CD4-positive, alpha-beta T cell treated with Interleukin-6 for 4 hours (primary cell): ENCODE data around the gene PCDHGA6.
"Not testable (repeated sequence)": the region's sequence is repeated elsewhere in the genome, so short reads cannot be mapped to it uniquely, and the experiment has no call there.

Experiments used
- DNase-seq: peaks from one replicate; pipeline ENCODE4 v3.0.0-alpha.2; 2020; ENCODE audit warnings: mixed read lengths

PCDHGA6 gene

DNA sequence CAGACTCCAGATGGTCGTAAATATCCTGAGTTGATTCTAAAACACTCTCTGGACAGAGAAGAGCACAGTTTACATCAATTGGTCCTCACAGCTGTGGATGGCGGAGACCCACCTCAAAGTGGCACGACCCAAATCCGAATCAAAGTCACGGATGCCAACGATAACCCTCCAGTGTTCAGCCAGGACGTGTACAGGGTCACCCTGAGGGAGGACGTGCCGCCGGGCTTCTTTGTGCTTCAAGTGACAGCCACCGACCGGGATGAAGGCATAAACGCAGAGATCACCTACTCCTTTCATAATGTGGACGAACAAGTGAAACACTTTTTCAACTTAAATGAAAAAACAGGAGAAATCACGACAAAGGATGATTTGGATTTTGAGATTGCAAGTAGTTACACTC, 13.0 kb upstream of the PCDHGA6 start:
- no peak for DNase-seq

DNA sequence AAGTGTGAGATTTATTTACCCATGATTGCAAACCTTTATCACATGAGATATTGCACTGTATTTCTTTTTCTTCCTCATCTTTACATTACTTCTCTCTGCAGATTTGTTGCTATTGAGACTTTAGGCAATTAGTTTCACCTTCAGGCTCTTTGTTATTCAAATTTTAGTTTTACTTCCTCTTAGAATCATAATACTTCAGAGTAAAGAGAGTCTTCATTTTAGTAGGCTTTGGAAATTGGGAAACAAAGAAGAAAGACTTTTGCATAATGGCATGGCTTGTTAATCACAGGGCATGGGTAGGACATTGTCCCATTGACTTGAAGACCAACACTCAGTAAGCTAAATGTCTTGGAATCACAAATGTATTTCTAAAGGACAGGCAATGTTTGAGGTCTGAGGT, 11.0 kb upstream of the PCDHGA6 start:
- no peak for DNase-seq

DNA sequence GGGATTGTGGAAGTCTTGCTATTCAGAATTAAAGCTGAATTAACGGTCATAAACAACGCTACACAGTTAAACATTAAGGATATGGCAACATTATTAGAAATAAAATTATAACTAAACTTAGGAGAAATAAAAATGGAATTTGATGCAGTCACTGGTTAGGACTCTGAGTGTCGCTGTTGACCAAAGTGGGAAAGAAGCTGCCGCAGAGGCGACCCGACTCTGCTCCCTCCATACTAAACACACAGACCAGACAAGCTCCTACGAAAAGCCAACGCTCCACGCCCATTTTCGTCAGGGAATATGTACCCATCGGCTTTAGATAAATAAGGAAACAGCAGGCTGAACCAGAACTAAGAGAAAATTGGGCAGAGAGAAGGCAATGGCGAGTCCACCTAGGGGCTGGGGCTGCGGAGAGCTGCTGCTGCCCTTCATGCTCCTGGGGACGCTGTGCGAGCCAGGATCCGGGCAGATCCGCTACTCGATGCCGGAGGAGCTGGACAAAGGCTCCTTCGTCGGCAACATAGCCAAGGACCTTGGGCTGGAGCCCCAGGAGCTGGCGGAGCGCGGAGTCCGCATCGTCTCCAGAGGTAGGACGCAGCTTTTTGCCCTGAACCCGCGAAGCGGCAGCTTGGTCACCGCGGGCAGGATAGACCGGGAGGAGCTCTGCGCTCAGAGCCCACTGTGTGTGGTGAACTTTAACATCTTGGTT, 9.6 kb upstream of the PCDHGA6 start, which contains the start of gene PCDHGA5:
PCDHGA5 (plus strand) TSS at position 211 of the 709 bp plus-strand sequence; CDS start at position 380, 169 bp downstream.
- DNase-seq = no peak

DNA sequence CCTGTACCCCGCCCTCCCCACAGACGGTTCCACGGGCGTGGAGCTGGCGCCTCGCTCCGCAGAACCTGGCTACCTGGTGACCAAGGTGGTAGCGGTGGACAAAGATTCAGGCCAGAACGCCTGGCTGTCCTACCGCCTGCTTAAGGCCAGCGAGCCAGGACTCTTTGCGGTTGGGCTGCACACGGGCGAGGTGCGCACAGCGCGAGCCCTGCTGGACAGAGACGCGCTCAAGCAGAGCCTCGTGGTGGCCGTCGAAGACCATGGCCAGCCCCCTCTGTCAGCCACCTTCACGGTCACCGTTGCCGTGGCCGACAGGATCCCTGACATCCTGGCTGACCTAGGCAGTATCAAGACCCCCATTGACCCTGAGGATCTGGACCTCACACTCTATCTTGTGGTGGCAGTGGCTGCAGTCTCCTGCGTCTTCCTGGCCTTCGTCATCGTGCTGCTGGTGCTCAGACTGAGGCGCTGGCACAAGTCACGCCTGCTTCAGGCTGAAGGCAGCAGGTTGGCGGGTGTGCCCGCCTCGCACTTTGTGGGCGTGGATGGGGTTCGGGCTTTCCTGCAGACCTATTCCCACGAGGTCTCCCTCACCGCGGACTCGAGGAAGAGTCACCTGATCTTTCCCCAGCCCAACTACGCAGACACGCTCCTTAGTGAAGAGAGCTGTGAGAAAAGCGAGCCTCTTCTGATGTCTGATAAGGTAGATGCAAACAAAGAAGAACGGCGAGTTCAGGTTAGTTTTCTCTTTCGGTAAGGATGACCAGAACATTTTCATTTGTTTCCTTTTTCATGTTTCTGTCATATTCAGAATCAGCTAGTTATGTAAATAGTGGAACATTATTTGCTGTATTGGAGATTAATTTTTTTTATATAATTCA, 7.4 kb upstream of the PCDHGA6 start:
- no peak for DNase-seq

DNA sequence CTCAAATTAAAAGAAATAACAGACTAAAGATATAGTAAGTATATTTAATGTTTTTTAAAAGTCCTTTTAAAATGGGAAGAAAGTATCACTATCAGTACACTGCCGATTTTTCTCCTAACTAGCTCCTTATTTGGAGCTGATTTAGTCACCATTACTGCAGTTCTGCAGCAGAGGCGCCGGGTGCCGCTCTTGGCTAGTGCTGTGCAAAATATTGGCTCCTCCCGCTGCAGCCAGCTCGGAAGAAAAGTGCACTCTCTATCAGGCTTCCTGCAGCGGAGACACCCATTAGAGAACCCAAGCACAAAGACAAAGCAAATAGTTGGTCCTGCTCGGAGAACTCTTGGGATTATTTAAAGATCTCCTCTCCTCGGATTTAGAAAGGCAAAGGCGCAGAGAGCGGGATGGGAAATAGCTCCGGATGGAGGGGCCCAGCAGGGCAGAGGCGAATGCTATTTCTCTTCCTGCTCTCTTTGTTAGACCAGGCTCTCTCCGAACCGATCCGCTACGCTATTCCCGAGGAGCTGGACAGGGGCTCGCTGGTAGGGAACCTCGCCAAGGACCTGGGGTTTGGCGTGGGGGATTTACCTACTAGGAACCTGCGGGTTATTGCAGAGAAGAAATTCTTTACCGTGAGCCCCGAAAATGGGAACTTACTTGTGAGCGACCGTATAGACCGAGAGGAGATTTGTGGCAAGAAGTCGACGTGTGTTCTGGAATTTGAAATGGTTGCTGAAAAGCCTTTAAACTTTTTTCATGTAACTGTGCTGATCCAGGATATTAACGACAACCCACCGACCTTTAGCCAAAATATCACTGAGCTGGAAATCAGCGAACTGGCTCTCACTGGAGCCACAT, 3.5 kb upstream of the PCDHGA6 start, which contains the start of gene PCDHGB3:
PCDHGB3 (plus strand) TSS at position 249 of the 855 bp plus-strand sequence; CDS start at position 402, 153 bp downstream.
- peak; percentile 42 for DNase-seq

DNA sequence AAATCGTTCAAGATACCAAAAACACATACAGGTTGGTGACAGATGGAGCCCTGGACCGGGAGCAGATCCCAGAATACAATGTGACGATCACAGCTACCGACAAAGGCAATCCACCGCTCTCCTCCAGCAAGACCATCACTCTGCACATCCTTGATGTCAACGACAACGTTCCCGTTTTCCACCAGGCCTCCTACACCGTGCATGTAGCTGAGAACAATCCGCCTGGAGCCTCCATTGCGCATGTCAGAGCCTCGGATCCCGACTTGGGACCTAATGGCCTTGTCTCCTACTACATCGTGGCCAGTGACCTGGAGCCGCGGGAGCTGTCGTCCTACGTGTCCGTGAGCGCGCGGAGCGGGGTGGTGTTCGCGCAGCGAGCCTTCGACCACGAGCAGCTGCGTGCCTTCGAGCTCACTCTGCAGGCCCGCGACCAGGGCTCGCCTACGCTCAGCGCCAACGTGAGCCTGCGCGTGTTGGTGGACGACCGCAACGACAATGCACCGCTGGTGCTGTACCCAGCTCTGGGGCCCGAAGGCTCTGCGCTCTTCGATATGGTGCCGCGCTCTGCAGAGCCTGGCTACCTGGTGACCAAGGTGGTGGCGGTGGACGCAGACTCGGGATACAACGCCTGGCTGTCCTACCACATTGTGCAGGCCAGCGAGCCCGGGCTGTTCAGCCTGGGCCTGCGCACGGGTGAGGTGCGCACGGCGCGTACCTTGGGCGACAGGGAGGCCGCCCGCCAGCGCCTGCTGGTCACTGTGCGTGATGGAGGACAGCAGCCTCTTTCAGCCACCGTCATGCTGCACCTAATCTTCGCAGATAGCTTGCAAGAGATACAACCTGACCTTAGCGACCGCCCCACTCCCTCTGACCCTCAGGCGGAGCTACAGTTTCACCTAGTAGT, 1.9 kb upstream of the PCDHGA6 start:
- DNase-seq = no peak

DNA sequence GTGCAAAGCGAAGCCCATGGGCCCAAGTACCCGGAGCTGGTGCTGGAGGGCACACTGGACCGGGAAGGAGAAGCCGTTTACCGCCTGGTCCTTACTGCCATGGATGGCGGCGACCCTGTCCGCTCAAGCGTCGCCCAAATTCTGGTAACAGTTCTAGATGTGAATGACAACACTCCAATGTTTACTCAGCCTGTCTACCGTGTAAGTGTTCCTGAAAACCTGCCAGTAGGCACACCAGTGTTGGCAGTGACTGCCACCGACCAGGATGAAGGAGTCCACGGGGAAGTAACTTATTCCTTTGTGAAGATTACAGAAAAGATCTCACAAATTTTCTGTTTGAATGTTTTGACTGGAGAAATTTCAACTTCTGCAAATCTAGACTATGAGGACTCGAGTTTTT, 936 bp downstream of the PCDHGA6 start:
- DNase-seq = no peak

DNA sequence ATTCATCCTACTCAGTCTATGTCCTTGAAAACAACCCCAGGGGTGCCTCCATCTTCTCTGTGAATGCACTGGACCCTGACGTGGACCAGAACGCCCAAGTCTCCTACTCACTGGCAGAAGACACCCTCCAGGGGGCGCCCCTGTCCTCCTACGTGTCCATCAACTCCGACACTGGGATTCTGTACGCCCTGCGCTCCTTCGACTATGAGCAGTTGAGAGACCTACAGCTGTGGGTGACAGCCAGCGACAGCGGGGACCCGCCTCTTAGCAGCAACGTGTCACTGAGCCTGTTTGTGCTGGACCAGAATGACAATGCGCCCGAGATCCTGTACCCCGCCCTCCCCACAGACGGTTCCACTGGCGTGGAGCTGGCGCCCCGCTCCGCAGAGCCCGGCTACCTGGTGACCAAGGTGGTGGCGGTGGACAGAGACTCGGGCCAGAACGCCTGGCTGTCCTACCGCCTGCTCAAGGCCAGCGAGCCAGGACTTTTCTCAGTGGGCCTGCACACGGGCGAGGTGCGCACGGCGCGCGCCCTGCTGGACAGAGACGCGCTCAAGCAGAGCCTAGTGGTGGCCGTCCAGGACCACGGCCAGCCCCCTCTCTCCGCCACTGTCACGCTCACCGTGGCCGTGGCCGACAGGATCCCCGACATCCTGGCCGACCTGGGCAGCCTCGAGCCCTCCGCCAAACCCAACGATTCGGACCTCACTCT, 1.9 kb downstream of the PCDHGA6 start:
- DNase-seq = not testable (repeated sequence)

DNA sequence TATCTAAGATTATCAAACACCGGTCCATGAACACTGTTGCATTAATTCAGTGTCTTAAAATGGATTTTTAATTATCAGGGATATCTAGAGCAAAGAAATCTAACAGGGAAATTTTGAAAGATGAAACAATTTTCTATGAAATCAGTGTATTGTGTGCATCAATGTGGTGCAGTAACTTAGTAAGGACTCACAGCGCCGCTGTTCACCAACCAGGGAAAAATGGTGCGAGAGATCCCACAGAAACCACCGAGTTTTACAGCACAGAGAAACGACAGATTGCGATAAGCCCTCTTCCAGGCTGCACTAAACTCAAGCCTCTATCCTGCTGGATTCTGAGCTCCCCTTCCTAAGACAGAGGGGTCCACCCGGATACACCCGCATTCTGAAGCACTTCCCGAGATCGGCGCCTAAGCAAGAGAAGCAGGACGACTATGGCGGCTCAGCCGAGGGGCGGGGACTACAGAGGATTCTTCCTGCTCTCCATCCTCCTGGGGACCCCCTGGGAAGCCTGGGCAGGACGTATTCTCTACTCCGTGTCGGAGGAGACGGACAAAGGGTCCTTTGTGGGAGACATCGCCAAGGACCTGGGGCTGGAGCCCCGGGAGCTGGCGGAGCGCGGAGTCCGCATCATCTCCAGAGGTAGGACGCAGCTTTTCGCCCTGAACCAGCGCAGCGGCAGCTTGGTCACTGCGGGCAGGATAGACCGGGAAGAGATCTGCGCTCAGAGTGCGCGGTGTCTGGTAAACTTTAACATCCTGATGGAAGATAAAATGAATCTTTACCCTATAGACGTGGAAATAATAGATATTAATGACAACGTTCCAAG, 9.0 kb downstream of the PCDHGA6 start, which contains the start of gene PCDHGA7:
PCDHGA7 (plus strand) TSS at position 274 of the 826 bp plus-strand sequence; CDS start at position 432, 158 bp downstream.
- DNase-seq = no peak

DNA sequence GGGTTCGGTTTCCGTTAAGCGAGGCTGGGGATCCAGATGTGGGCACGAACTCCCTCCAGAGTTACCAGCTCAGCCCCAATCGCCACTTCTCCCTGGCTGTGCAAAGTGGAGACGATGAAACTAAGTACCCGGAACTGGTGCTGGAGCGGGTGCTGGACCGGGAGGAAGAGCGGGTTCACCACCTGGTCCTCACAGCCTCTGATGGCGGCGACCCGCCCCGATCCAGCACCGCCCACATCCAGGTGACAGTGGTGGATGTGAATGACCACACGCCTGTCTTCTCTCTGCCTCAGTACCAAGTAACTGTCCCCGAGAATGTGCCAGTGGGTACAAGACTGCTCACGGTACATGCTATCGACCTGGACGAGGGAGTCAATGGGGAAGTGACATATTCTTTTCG, 9.7 kb downstream of the PCDHGA6 start:
- no peak for DNase-seq

DNA sequence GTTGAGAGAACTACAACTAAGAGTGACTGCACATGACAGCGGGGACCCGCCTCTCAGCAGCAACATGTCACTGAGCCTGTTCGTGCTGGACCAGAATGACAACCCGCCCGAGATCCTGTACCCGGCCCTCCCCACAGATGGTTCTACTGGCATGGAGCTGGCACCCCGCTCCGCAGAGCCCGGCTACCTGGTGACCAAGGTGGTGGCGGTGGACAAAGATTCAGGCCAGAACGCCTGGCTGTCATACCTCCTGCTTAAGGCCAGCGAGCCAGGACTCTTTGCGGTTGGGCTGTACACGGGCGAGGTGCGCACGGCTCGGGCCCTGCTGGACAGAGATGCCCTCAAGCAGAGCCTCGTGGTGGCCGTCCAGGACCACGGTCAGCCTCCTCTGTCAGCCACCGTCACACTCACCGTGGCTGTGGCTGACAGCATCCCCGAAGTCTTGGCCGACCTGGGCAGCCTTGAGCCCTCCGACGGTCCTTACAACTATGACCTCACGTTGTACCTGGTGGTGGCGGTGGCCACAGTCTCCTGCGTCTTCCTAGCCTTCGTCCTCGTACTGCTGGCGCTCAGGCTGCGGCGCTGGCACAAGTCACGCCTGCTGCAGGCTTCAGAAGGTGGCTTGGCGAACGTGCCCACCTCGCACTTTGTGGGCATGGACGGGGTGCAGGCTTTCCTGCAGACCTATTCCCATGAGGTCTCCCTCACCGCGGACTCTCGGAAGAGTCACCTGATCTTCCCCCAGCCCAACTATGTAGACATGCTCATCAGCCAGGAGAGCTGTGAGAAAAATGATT, 11.0 kb downstream of the PCDHGA6 start:
- DNase-seq = no peak

DNA sequence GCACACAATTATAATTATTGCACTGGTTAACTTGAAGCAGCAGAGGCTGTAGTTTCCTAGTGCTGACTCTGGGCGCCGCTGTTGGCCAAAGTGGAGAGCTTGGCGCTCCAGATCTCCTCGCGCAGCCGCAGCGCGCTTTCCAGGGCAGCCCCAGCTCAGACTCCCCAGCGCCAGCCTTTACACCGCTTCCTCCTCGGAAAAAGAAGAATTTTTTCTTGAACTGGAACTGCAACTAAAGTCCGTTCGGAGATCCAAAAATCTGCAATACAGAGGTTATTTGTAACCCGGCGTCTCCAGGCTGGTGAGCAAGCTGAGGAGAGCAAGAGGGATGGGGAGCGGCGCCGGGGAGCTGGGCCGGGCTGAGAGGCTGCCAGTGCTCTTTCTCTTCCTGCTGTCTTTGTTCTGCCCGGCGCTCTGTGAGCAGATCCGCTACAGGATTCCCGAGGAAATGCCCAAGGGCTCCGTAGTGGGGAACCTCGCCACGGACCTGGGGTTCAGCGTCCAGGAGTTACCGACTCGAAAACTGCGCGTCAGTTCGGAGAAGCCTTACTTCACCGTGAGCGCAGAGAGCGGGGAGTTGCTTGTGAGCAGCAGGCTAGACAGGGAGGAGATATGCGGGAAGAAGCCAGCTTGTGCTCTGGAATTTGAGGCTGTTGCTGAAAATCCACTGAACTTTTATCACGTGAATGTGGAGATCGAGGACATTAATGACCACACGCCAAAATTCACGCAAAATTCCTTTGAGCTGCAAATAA, 14.0 kb downstream of the PCDHGA6 start, which contains the start of gene PCDHGB4:
PCDHGB4 (plus strand) TSS at position 142 of the 755 bp plus-strand sequence; CDS start at position 329, 187 bp downstream.
- DNase-seq = peak; percentile 38

DNA sequence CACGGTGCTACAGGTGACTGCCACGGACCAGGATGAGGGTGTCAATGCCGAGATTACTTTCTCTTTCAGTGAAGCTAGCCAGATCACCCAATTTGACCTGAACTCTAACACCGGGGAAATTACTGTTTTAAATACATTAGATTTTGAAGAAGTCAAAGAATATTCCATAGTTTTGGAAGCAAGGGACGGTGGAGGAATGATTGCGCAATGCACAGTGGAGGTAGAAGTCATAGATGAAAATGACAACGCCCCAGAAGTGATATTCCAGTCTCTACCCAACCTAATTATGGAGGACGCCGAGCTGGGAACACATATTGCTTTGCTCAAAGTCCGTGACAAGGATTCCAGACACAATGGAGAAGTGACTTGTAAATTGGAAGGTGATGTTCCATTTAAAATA, 15.0 kb downstream of the PCDHGA6 start:
- DNase-seq = no peak

DNA sequence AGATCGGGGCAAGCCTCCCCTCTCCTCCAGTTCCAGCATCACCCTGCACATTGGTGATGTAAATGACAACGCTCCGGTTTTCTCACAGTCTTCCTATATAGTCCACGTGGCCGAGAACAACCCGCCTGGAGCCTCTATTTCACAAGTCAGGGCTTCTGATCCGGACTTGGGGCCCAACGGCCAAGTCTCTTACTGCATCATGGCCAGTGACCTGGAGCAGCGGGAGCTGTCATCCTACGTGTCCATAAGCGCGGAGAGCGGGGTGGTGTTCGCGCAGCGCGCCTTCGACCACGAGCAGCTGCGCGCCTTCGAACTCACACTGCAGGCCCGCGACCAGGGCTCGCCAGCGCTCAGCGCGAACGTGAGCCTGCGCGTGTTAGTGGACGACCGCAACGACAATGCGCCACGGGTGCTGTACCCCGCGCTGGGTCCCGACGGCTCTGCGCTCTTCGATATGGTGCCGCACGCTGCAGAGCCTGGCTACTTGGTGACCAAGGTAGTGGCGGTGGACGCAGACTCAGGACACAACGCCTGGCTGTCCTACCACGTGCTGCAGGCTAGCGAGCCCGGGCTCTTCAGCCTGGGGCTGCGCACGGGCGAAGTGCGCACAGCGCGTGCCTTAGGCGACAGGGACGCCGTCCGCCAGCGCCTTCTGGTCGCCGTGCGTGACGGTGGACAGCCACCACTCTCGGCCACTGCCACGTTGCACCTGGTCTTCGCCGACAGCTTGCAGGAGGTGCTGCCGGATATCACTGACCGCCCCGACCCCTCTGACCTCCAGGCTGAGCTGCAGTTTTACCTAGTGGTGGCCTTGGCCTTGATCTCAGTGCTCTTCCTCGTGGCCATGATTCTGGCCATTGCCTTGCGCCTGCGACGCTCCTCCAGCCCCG, 15.7 kb downstream of the PCDHGA6 start:
- DNase-seq = no peak

DNA sequence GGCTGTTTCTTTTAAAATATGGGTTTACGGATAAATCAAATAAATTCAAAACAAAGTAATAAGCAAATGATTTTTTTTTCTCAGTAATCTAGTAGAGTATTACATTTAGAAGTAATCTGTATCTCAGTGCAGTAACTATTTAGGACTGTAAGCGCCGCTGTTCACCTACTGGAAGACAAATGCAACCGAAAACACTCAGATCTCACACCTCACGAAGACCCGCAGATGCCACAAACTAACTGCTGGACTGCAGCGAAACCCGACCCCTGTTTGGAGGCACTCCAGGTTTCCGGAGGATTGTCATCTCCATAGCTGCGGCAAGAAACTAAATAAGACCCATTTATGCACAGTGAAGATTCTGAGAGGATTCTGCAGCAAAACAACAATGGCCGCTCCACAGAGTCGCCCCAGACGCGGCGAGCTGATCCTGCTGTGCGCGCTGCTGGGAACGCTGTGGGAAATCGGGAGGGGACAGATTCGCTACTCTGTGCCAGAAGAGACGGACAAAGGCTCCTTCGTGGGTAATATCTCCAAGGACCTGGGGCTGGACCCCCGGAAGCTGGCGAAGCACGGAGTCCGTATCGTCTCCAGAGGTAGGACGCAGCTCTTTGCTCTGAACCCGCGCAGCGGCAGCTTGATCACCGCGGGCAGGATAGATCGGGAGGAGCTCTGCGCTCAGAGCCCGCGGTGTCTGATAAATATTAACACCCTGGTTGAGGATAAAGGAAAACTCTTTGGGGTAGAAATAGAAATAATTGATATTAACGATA, 18.9 kb downstream of the PCDHGA6 start, which contains the start of gene PCDHGA8:
PCDHGA8 (plus strand) TSS at position 205 of the 770 bp plus-strand sequence; CDS start at position 386, 181 bp downstream.
- no peak for DNase-seq

DNA sequence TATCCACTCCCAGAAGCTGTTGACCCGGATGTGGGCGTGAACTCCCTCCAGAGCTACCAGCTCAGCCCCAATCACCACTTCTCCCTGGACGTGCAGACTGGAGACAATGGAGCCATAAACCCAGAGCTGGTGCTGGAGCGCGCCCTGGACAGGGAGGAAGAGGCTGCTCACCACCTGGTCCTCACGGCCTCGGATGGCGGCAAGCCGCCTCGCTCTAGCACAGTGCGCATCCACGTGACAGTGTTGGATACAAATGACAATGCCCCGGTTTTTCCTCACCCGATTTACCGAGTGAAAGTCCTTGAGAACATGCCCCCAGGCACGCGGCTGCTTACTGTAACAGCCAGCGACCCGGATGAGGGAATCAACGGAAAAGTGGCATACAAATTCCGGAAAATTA, 19.6 kb downstream of the PCDHGA6 start:
- DNase-seq = no peak
